Activated B cell treated with CpG ODN at 0.5 μM for 24 hours (primary cell): ENCODE measurements around the gene MEAF6. TPM values are rescaled to one million over a fixed set of nuclear protein-coding genes. Genes with fewer than 3 reads are reported as not detected.
"Not testable (repeated sequence)": the region's sequence is repeated elsewhere in the genome, so short reads cannot be mapped to it uniquely, and the experiment has no call there.

Experiments
- ATAC-seq: fragments of 200-7000 bp; cut with Tn5 transposase; one replicate; pipeline ENCODE4 v1.10.0; 2021; ENCODE audit warnings: low read depth, mild to moderate bottlenecking, moderate library complexity
- CTCF ChIA-PET: fragments of 350-600 bp; sonication (Branson Sonifier 250); formaldehyde crosslinking; loops from one replicate; lab custom pipeline; 2021; ENCODE audit warnings: antibody characterized with exemption; lab: Charles Lee
- POLR2A ChIA-PET: fragments of 350-600 bp; sonication (Branson Sonifier 250); formaldehyde crosslinking; loops from one replicate; lab custom pipeline; 2021; ENCODE audit warnings: antibody characterized with exemption; lab: Charles Lee
- DNase-seq: peaks from one replicate; pipeline ENCODE4 v3.0.0; 2022
- H3K27ac Mint-ChIP-seq: one replicate; pipeline ENCODE4 v1.8.0; 2020; ENCODE audit warnings: mixed read lengths
- H3K27me3 Mint-ChIP-seq: one replicate; pipeline ENCODE4 v1.8.0; 2021; ENCODE audit warnings: mixed read lengths
- H3K36me3 Mint-ChIP-seq: one replicate; pipeline ENCODE4 v1.8.0; 2021; ENCODE audit warnings: low read depth, mixed read lengths
- H3K4me1 Mint-ChIP-seq: one replicate; pipeline ENCODE4 v1.8.0; 2021; ENCODE audit warnings: mixed read lengths
- H3K4me3 Mint-ChIP-seq: one replicate; pipeline ENCODE4 v1.8.0; 2020; ENCODE audit warnings: mild to moderate bottlenecking, mixed read lengths
- H3K9me3 Mint-ChIP-seq: one replicate; pipeline ENCODE4 v1.8.0; 2020; ENCODE audit warnings: mixed read lengths
- intact Hi-C: fragments of 100-400 bp; cut with micrococcal nuclease; formaldehyde crosslinking; loops from one replicate; pipeline ENCODE4 v1.15.1; 2024
- total RNA-seq: library from RNA; stranded (reverse); gene quantifications from 2 replicates; pipeline ENCODE4 v1.2.3, GENCODE V29; 2022
- TF ChIP-seq, protein P1 (sequence below): fragments of 200-600 bp; IDR thresholded peaks from one replicate; pipeline ENCODE4 v1.8.0; 2022; ENCODE audit warnings: antibody characterized with exemption, mild to moderate bottlenecking

The MEAF6 gene
- total RNA-seq, 1 donor from 2014 or later: 59.9 TPM

DNA sequence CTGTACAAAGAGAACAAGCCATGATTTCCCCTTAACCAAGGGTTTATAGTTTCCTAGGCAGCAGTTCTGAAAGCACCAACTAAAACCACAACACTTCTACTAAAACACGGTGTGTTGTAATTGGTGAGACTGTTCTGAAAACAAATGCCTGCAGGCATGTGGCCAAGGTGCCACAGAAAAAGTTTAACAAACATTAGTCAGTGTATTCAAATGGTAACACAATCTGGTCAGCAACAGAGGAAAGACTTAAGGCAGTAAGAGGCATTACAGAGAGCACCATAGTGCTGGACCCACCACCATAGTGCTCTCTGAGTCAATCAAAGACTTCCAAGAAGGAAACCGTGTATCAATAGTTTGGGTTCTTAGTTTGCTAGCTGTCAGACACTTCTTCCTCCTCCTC lies 22.8 kb upstream of the MEAF6 start:
- Mint-ChIP-seq H3K4me3 (no peak overlapping the region), H3K36me3 (peaks cover 75% of the 10 kb centered on the region), H3K27ac (no peak overlapping the region), H3K27me3 (no peaks in the 10 kb centered on the region), H3K4me1 (peaks cover 1% of the 10 kb centered on the region), H3K9me3 (no peaks in the 10 kb centered on the region)
- ChIA-PET POLR2A (no interaction called here), CTCF (no interaction called here)
- intact Hi-C loops: no loop called here
- ATAC-seq (no peak), DNase-seq (no peak)
- TF ChIP-seq, protein P1, sequence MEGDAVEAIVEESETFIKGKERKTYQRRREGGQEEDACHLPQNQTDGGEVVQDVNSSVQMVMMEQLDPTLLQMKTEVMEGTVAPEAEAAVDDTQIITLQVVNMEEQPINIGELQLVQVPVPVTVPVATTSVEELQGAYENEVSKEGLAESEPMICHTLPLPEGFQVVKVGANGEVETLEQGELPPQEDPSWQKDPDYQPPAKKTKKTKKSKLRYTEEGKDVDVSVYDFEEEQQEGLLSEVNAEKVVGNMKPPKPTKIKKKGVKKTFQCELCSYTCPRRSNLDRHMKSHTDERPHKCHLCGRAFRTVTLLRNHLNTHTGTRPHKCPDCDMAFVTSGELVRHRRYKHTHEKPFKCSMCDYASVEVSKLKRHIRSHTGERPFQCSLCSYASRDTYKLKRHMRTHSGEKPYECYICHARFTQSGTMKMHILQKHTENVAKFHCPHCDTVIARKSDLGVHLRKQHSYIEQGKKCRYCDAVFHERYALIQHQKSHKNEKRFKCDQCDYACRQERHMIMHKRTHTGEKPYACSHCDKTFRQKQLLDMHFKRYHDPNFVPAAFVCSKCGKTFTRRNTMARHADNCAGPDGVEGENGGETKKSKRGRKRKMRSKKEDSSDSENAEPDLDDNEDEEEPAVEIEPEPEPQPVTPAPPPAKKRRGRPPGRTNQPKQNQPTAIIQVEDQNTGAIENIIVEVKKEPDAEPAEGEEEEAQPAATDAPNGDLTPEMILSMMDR: no peak

- H3K27me3 Mint-ChIP-seq: no peaks in the 10 kb centered on the region
- H3K36me3 Mint-ChIP-seq: peaks cover 43% of the 10 kb centered on the region
- POLR2A ChIA-PET: interaction anchor here (1.3 kb wide), 1 partner anchor 20 kb away, joined by 5 read pairs; no protein-coding TSS in a partner anchor
- DNase-seq (no peak), ATAC-seq (no peak)
- H3K4me1 Mint-ChIP-seq: peaks cover 1% of the 10 kb centered on the region
- TF ChIP-seq, protein P1: no peak
- CTCF ChIA-PET: no interaction called here
- H3K9me3 Mint-ChIP-seq: no peaks in the 10 kb centered on the region
- no peak overlapping the region for H3K4me3 Mint-ChIP-seq
- H3K27ac Mint-ChIP-seq: no peak overlapping the region
- intact Hi-C loops: no loop called here
Observed at GRCh38 chr1:37533317-37534093, 18.9 kb upstream of the MEAF6 start.

- CTCF ChIA-PET, H3K27ac Mint-ChIP-seq, DNase-seq, H3K4me3 Mint-ChIP-seq, ATAC-seq, H3K9me3 Mint-ChIP-seq, H3K27me3 Mint-ChIP-seq, H3K4me1 Mint-ChIP-seq, intact Hi-C loops: not testable (repeated sequence)
- H3K36me3 Mint-ChIP-seq: peaks cover 35% of the 10 kb centered on the region
- POLR2A ChIA-PET: interaction anchor here (0.5 kb wide), 1 partner anchor 17 kb away, joined by 3 read pairs; no protein-coding TSS in a partner anchor
Observed at GRCh38 chr1:37532418-37533156, 18.0 kb upstream of the MEAF6 start.

DNA sequence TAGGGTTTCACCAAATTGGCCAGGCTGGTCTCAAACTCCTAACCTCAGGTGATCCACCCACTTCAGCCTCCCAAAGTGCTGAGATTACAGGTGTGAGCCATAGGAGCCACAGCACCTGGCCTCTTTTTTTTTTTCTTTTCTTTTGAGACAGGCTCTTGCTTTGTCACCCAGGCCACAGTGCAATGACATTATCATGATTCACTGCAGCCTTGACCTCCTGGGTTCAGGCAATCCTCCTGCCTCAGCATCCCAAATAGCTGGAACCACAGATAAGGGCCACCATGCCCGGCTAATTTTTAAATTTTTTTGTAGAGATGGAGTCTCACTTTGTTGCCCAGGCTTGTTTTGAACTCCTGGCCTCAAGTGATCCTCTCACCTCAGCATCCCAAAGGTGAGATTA lies 15.3 kb upstream of the MEAF6 start:
- H3K4me1 Mint-ChIP-seq, POLR2A ChIA-PET, H3K27me3 Mint-ChIP-seq, intact Hi-C loops, H3K9me3 Mint-ChIP-seq, H3K27ac Mint-ChIP-seq, H3K4me3 Mint-ChIP-seq, CTCF ChIA-PET, DNase-seq, ATAC-seq: not testable (repeated sequence)
- peaks cover 12% of the 10 kb centered on the region for H3K36me3 Mint-ChIP-seq

DNA sequence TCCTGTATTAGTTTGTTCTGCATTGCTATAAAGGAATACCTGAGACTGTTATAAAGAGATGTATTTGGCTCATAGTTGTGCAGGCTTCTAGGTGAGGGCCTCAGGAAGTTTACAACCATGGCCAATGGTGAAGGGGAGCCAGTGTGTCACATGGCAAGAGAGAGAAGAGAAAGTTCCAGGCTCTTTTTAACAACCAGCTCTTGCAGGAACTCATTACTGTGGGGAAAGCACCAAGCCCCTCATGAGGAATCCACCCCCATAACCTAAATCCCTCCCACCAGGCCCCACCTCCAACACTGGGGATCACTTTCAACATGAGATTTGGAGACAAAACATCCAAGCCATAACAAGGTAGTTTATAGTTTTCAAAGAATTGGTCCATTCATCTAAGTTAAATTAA lies 5.0 kb upstream of the MEAF6 start:
- Mint-ChIP-seq H3K9me3 (no peaks in the 10 kb centered on the region), H3K36me3 (no peaks in the 10 kb centered on the region), H3K4me1 (peaks cover 23% of the 10 kb centered on the region), H3K27ac (peak overlapping the region; percentile 74), H3K27me3 (no peaks in the 10 kb centered on the region), H3K4me3 (peak overlapping the region; percentile 79)
- TF ChIP-seq, protein P1: no peak
- intact Hi-C loops: no loop called here
- DNase-seq (no peak), ATAC-seq (no peak)
- CTCF ChIA-PET: no interaction called here
- POLR2A ChIA-PET: interaction anchor here (0.6 kb wide), 2 partner anchors 40 to 1582 kb away, joined by 4 read pairs; no protein-coding TSS in a partner anchor

GRCh38 chr1:37518929-37519328 lies 4.4 kb upstream of the MEAF6 start:
- H3K27me3 Mint-ChIP-seq, DNase-seq, CTCF ChIA-PET, ATAC-seq, H3K9me3 Mint-ChIP-seq, intact Hi-C loops, H3K36me3 Mint-ChIP-seq: not testable (repeated sequence)
- peak overlapping the region; percentile 74 for H3K27ac Mint-ChIP-seq
- peaks cover 25% of the 10 kb centered on the region for H3K4me1 Mint-ChIP-seq
- H3K4me3 Mint-ChIP-seq: peak overlapping the region; percentile 79
- POLR2A ChIA-PET: interaction anchor here (0.6 kb wide), 2 partner anchors 39 to 1581 kb away, joined by 4 read pairs; no protein-coding TSS in a partner anchor

DNA sequence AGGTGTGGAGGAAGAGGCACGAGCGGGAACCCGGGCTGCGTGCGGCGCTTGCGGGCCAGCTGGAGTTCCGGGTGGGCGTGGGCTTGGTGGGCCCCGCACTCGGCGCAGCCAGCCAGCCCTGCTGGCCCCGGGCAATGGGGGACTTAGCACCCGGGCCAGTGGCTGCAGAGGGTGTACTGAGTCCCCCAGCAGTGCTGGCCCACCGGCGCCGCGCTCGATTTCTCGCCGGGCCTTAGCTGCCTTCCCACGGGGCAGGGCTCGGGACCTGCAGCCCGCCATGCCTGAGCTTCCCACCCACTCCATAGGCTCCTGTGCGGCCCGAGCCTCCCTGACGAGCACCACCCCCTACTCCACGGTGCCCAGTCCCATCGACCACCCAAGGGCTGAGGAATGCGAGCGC lies 3.7 kb upstream of the MEAF6 start:
- H3K27me3 Mint-ChIP-seq, POLR2A ChIA-PET, CTCF ChIA-PET, intact Hi-C loops, H3K4me3 Mint-ChIP-seq, ATAC-seq, DNase-seq, H3K27ac Mint-ChIP-seq, H3K36me3 Mint-ChIP-seq, H3K9me3 Mint-ChIP-seq: not testable (repeated sequence)
- H3K4me1 Mint-ChIP-seq: peaks cover 31% of the 10 kb centered on the region
